Astrocyte (in vitro differentiated cells and primary cell): ENCODE measurements around the gene INCENP. TPM values are rescaled to one million over a fixed set of nuclear protein-coding genes. Genes with fewer than 3 reads are reported as not detected.
A peak's percentile ranks its signal among the peaks of the same experiment; 100 is the strongest.
"Not testable (repeated sequence)": the region's sequence is repeated elsewhere in the genome, so short reads cannot be mapped to it uniquely, and the experiment has no call there.

Experiments
- DNase-seq: peaks from one replicate; pipeline ENCODE4 v3.0.0-alpha.2; 2010; ENCODE audit warnings: low read depth
- FAIRE-seq: peaks from 2 replicates; lab custom pipeline; 2011; peaks lifted over from hg19 to GRCh38; lab: Jason Lieb, UNC
- H2AFZ ChIP-seq: 2 replicates; pipeline ENCODE4 v1.6.0; 2012; ENCODE audit warnings: low read depth, low read length, inconsistent platforms
- H3K27ac ChIP-seq: 2 replicates; pipeline ENCODE4 v1.5.1; 2011; ENCODE audit warnings: low read depth, low read length, inconsistent platforms
- H3K27me3 ChIP-seq: 2 replicates; pipeline ENCODE4 v1.6.0; 2011; ENCODE audit warnings: low read length, inconsistent platforms; ENCODE audit not compliant: insufficient read depth
- H3K36me3 ChIP-seq: 2 replicates; pipeline ENCODE4 v1.5.1; 2011; ENCODE audit warnings: low read length, inconsistent platforms; ENCODE audit not compliant: insufficient read depth
- H3K4me1 ChIP-seq: 2 replicates; pipeline ENCODE4 v1.5.1; 2011; ENCODE audit warnings: low read length, inconsistent platforms; ENCODE audit not compliant: insufficient read depth
- H3K4me2 ChIP-seq: 2 replicates; pipeline ENCODE4 v1.6.0; 2012; ENCODE audit warnings: low read length, inconsistent platforms
- H3K4me3 ChIP-seq: 2 replicates; pipeline ENCODE4 v1.5.1; 2011; ENCODE audit warnings: low read depth, mild to moderate bottlenecking, low read length, inconsistent platforms; ENCODE audit not compliant: insufficient read depth
- H3K79me2 ChIP-seq: 2 replicates; pipeline ENCODE4 v1.6.0; 2012; ENCODE audit warnings: mild to moderate bottlenecking, low read length, inconsistent platforms; ENCODE audit not compliant: insufficient read depth
- H3K9ac ChIP-seq: 2 replicates; pipeline ENCODE4 v1.6.0; 2012; ENCODE audit warnings: mild to moderate bottlenecking, low read length, inconsistent platforms
- H3K9me3 ChIP-seq: 2 replicates; pipeline ENCODE4 v1.5.1; 2012; ENCODE audit warnings: low read depth, mild to moderate bottlenecking, low read length, inconsistent platforms; ENCODE audit not compliant: insufficient read depth
- H4K20me1 ChIP-seq: 2 replicates; pipeline ENCODE4 v1.6.0; 2012; ENCODE audit warnings: low read length, inconsistent platforms; ENCODE audit not compliant: insufficient read depth
- H3K27ac Mint-ChIP-seq: one replicate; pipeline ENCODE4 v1.8.0; 2021; ENCODE audit warnings: mild to moderate bottlenecking, mixed read lengths; ENCODE audit not compliant: unreplicated experiment
- H3K27me3 Mint-ChIP-seq: one replicate; pipeline ENCODE4 v1.8.0; 2021; ENCODE audit warnings: low read depth, mixed read lengths; ENCODE audit not compliant: unreplicated experiment
- H3K36me3 Mint-ChIP-seq: one replicate; pipeline ENCODE4 v1.8.0; 2021; ENCODE audit warnings: low read depth, mixed read lengths; ENCODE audit not compliant: unreplicated experiment
- H3K4me1 Mint-ChIP-seq: one replicate; pipeline ENCODE4 v1.8.0; 2021; ENCODE audit warnings: low read depth, mixed read lengths; ENCODE audit not compliant: unreplicated experiment
- H3K4me3 Mint-ChIP-seq: one replicate; pipeline ENCODE4 v1.8.0; 2021; ENCODE audit warnings: mild to moderate bottlenecking, moderate library complexity, mixed read lengths; ENCODE audit not compliant: unreplicated experiment
- H3K9me3 Mint-ChIP-seq: one replicate; pipeline ENCODE4 v1.8.0; 2021; ENCODE audit warnings: mild to moderate bottlenecking, mixed read lengths; ENCODE audit not compliant: unreplicated experiment
- CTCF ChIP-seq: IDR thresholded peaks from 2 replicates; pipeline ENCODE4 v1.5.1; 2011; ENCODE audit warnings: low read depth, mild to moderate bottlenecking, inconsistent platforms, low read length, moderate library complexity; ENCODE audit not compliant: insufficient read depth
- EZH2 ChIP-seq: IDR thresholded peaks from 2 replicates; pipeline ENCODE4 v1.6.1; 2012; ENCODE audit warnings: mild to moderate bottlenecking, low read length, inconsistent platforms; ENCODE audit not compliant: insufficient read depth
- total RNA-seq: library from RNA; stranded (reverse); gene quantifications from 2 replicates; pipeline ENCODE4 v1.2.1, GENCODE V29; 2021

The INCENP gene
- total RNA-seq, 1 donor from 2014 or later: 17.7 TPM

GRCh38 chr11:62081378-62082291 lies 42.2 kb upstream of the INCENP start:
- Mint-ChIP-seq H3K36me3 (no peaks in the 10 kb centered on the region), H3K4me3 (no peak overlapping the region), H3K9me3 (peaks cover 3% of the 10 kb centered on the region), H3K4me1 (no peaks in the 10 kb centered on the region), H3K27ac (no peak overlapping the region), H3K27me3 (no peaks in the 10 kb centered on the region)
- Histone ChIP-seq H3K27me3 (no peaks in the 10 kb centered on the region), H3K4me1 (no peaks in the 10 kb centered on the region), H2AFZ (no peak overlapping the region), H3K4me2 (no peak overlapping the region), H3K4me3 (no peak overlapping the region), H3K9ac (no peak overlapping the region), H4K20me1 (no peaks in the 10 kb centered on the region), H3K36me3 (no peaks in the 10 kb centered on the region), H3K27ac (no peak overlapping the region), H3K9me3 (no peaks in the 10 kb centered on the region), H3K79me2 (no peaks in the 10 kb centered on the region)
- TF ChIP-seq EZH2 (no peak), CTCF (peak; percentile 80)
- no peak for FAIRE-seq
- peak; percentile 22 for DNase-seq

GRCh38 chr11:62082292-62082657 lies 41.5 kb upstream of the INCENP start:
- Histone ChIP-seq H2AFZ (no peak overlapping the region), H3K4me3 (no peak overlapping the region), H4K20me1 (no peaks in the 10 kb centered on the region), H3K9me3 (no peaks in the 10 kb centered on the region), H3K79me2 (no peaks in the 10 kb centered on the region), H3K27ac (no peak overlapping the region), H3K27me3 (no peaks in the 10 kb centered on the region), H3K36me3 (no peaks in the 10 kb centered on the region), H3K9ac (no peak overlapping the region), H3K4me2 (no peak overlapping the region), H3K4me1 (no peaks in the 10 kb centered on the region)
- Mint-ChIP-seq H3K36me3 (no peaks in the 10 kb centered on the region), H3K27me3 (no peaks in the 10 kb centered on the region), H3K27ac (no peak overlapping the region), H3K4me3 (no peak overlapping the region), H3K9me3 (peaks cover 2% of the 10 kb centered on the region), H3K4me1 (no peaks in the 10 kb centered on the region)
- no peak for TF ChIP-seq EZH2
- TF ChIP-seq CTCF: no peak
- FAIRE-seq (no peak), DNase-seq (no peak)

DNA sequence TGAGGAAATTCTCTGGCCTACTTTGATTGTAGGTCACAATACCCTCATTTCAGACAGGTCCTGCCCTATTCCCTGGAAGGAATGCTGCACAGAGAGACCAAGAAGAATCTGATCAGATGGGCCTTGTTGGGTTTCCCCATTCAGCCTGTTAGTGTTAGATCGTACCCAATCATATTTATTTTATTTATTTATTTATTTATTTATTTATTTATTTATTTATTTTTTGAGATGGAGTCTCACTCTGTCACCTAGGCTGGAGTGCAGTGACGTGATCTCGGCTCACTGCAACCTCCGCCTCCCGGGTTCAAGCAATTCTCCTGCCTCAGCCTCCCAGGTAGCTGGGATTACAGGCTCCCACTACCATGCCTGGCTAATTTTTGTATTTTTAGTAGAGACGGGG lies 39.0 kb upstream of the INCENP start:
- not testable (repeated sequence) for H3K27me3 Mint-ChIP-seq, H3K4me1 ChIP-seq, H3K9me3 ChIP-seq, H3K9ac ChIP-seq, H3K4me1 Mint-ChIP-seq, H3K27ac ChIP-seq, H3K4me3 Mint-ChIP-seq, H3K79me2 ChIP-seq, H3K9me3 Mint-ChIP-seq, H3K36me3 Mint-ChIP-seq, DNase-seq, H3K27me3 ChIP-seq, H3K27ac Mint-ChIP-seq, FAIRE-seq, H3K4me3 ChIP-seq, H4K20me1 ChIP-seq, H2AFZ ChIP-seq, H3K4me2 ChIP-seq, H3K36me3 ChIP-seq
